Parathyroid adenoma (tissue), 2 donors: ENCODE data around the gene CGRRF1.

Experiments used
- H2AFZ ChIP-seq: fragments of 300-600 bp; sonication (generic); one replicate; pipeline ENCODE4 v1.7.0; 2017; ENCODE audit warnings: antibody characterized with exemption, mild to moderate bottlenecking
- H3K27ac ChIP-seq: fragments of 300-600 bp; sonication (generic); one replicate; pipeline ENCODE4 v1.7.0; 2017
- H3K27me3 ChIP-seq: fragments of 300-600 bp; sonication (generic); one replicate; pipeline ENCODE4 v1.7.0; 2017; ENCODE audit warnings: low read length; ENCODE audit not compliant: control insufficient read depth, insufficient read depth
- H3K36me3 ChIP-seq: fragments of 300-600 bp; sonication (generic); one replicate; pipeline ENCODE4 v1.7.0; 2017; ENCODE audit warnings: low read length; ENCODE audit not compliant: control insufficient read depth, insufficient read depth
- H3K4me1 ChIP-seq: fragments of 300-600 bp; sonication (generic); one replicate; pipeline ENCODE4 v1.7.0; 2017; ENCODE audit warnings: control low read depth
- H3K4me2 ChIP-seq: fragments of 300-600 bp; sonication (generic); one replicate; pipeline ENCODE4 v1.7.0; 2017; ENCODE audit warnings: low read length
- H3K4me3 ChIP-seq: fragments of 300-600 bp; sonication (generic); one replicate; pipeline ENCODE4 v1.7.0; 2017; ENCODE audit warnings: low read depth, low read length
- H3K79me2 ChIP-seq: fragments of 300-600 bp; sonication (generic); one replicate; pipeline ENCODE4 v1.7.0; 2017; ENCODE audit warnings: control low read depth
- H3K9ac ChIP-seq: fragments of 300-600 bp; sonication (generic); one replicate; pipeline ENCODE4 v1.7.0; 2017; ENCODE audit warnings: mild to moderate bottlenecking
- H3K9me3 ChIP-seq: fragments of 300-600 bp; sonication (generic); one replicate; pipeline ENCODE4 v1.7.0; 2017; ENCODE audit warnings: low read length; ENCODE audit not compliant: control insufficient read depth
- TF ChIP-seq, protein P1 (sequence below): fragments of 300-600 bp; sonication (generic); IDR thresholded peaks from one replicate; pipeline ENCODE4 v1.7.0; 2017; ENCODE audit warnings: antibody characterized with exemption, mild to moderate bottlenecking
- donor health status: primary hyperparathyroidism.

The CGRRF1 gene

DNA sequence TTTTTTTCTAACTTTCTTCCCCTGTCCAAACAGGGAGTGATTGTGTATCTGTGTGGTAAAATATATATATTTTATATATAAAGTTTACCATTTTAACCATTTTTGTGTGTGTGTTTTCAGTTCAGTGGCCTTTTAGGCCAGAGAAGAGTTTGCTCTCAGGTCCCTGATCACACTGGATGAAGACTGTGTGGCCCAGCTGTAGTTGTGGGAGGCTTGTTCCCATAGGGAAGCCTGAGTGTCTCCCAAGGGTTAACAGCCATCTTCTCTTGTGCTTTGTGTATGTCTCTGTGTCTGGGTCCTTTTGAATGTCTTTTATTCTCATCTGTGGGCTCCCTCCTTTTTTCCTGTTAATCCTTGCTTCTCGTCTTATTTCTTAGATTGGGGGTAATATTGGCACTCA is 23.4 kb downstream of the CGRRF1 start:
- Histone ChIP-seq H3K4me1 (no peaks in the 10 kb centered on the region), H3K79me2 (no peaks in the 10 kb centered on the region), H3K4me2 (no peak overlapping the region), H3K4me3 (no peak overlapping the region), H3K36me3 (no peaks in the 10 kb centered on the region), H3K9ac (no peak overlapping the region), H3K27ac (no peak overlapping the region), H2AFZ (no peak overlapping the region), H3K27me3 (no peaks in the 10 kb centered on the region), H3K9me3 (no peaks in the 10 kb centered on the region)
- TF ChIP-seq, protein P1, sequence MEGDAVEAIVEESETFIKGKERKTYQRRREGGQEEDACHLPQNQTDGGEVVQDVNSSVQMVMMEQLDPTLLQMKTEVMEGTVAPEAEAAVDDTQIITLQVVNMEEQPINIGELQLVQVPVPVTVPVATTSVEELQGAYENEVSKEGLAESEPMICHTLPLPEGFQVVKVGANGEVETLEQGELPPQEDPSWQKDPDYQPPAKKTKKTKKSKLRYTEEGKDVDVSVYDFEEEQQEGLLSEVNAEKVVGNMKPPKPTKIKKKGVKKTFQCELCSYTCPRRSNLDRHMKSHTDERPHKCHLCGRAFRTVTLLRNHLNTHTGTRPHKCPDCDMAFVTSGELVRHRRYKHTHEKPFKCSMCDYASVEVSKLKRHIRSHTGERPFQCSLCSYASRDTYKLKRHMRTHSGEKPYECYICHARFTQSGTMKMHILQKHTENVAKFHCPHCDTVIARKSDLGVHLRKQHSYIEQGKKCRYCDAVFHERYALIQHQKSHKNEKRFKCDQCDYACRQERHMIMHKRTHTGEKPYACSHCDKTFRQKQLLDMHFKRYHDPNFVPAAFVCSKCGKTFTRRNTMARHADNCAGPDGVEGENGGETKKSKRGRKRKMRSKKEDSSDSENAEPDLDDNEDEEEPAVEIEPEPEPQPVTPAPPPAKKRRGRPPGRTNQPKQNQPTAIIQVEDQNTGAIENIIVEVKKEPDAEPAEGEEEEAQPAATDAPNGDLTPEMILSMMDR, result no peak

DNA sequence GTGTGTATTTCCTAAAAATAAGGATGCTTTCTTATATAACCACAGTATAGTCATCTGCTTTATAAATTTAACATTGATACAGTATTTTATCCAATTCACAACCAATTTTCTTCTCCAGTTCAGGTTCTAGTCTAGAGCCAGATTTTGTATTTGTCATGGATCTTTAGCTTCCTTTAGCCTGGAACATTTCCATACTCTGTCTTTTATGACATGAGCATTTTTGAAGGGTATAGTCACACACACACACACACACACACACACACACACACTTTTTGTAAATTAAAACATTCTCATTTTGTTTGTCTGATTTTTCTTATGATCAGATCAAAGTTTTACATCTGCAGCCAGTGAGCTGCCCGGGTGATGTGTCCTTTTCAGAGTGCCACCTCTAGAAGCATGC is 25.4 kb downstream of the CGRRF1 start:
- Histone ChIP-seq H3K79me2 (no peaks in the 10 kb centered on the region), H3K9me3 (no peaks in the 10 kb centered on the region), H3K4me2 (no peak overlapping the region), H3K27me3 (no peaks in the 10 kb centered on the region), H3K27ac (no peak overlapping the region), H3K4me1 (no peaks in the 10 kb centered on the region), H2AFZ (no peak overlapping the region), H3K36me3 (no peaks in the 10 kb centered on the region), H3K9ac (no peak overlapping the region), H3K4me3 (no peak overlapping the region)
- TF ChIP-seq, protein P1, result no peak

DNA sequence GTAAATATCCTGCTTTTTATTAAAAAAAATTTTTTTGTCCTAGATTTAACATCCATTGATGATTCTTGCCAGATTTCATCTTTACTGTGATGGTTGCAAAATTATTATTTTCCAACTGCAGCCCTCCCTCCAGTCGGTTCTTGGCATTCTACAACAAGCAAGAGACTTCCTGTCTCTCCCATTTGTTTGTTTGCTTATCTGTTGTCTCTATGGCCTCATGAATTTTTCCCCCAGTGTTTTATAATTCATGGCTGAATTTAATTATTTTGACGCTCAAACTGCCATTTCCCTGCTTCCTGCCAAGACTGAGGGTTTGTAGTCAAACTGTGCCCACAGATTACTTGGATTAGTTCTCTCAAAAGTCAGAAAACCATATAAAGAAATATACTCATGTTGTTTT is 25.9 kb downstream of the CGRRF1 start:
- no peaks in the 10 kb centered on the region for H3K4me1 ChIP-seq
- H3K27ac ChIP-seq, result no peak overlapping the region
- H3K27me3 ChIP-seq, result no peaks in the 10 kb centered on the region
- TF ChIP-seq, protein P1, result no peak
- H2AFZ ChIP-seq, result no peak overlapping the region
- no peaks in the 10 kb centered on the region for H3K36me3 ChIP-seq
- no peaks in the 10 kb centered on the region for H3K79me2 ChIP-seq
- H3K4me2 ChIP-seq, result no peak overlapping the region
- no peak overlapping the region for H3K4me3 ChIP-seq
- H3K9ac ChIP-seq, result no peak overlapping the region
- H3K9me3 ChIP-seq, result no peaks in the 10 kb centered on the region

DNA sequence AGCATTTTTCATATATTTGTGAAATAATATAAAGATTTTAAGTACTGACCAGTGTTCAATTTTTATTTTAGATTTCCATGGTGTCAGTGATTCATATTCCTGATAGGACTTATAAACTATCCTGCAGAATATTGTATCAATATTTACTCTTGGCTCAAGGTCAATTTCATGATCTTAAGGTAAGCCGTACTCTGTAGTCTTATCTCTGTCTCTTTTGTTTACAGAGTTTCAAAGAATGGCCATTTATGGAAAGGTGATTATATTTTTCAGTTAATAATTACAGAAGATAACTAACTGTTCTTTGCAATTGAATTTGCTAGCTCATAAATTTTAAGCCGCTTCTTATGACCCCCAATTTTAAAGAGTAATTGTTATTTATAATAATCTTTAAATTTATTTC is 27.9 kb downstream of the CGRRF1 start:
- Histone ChIP-seq H3K79me2 (no peaks in the 10 kb centered on the region), H3K4me1 (no peaks in the 10 kb centered on the region), H2AFZ (no peak overlapping the region), H3K27me3 (no peaks in the 10 kb centered on the region), H3K4me3 (no peak overlapping the region), H3K9me3 (no peaks in the 10 kb centered on the region), H3K36me3 (no peaks in the 10 kb centered on the region), H3K27ac (no peak overlapping the region), H3K9ac (no peak overlapping the region), H3K4me2 (no peak overlapping the region)
- TF ChIP-seq, protein P1, result no peak

DNA sequence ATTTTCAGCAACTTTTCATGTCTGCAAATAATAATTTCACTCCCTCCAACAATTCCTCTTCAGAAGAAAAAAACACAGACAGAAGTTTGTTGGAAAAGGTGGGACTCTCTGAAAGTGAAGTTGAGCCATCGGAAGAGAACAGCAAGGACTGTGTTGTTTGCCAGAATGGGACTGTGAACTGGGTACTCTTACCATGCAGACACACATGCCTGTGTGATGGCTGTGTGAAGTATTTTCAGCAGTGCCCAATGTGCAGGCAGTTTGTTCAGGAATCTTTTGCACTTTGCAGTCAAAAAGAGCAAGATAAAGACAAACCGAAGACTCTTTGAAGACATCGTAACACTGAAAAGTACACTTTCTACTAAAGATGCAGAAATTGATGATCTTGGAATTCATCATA is 28.3 kb downstream of the CGRRF1 start:
- TF ChIP-seq, protein P1, result no peak
- no peaks in the 10 kb centered on the region for H3K27me3 ChIP-seq
- H3K4me1 ChIP-seq, result no peaks in the 10 kb centered on the region
- H3K4me3 ChIP-seq, result no peak overlapping the region
- H3K4me2 ChIP-seq, result no peak overlapping the region
- no peaks in the 10 kb centered on the region for H3K9me3 ChIP-seq
- no peaks in the 10 kb centered on the region for H3K79me2 ChIP-seq
- H3K36me3 ChIP-seq, result no peaks in the 10 kb centered on the region
- H3K27ac ChIP-seq, result no peak overlapping the region
- no peak overlapping the region for H2AFZ ChIP-seq
- H3K9ac ChIP-seq, result no peak overlapping the region
